Fibroblast of mammary gland (primary cell): Measurements from ENCODE around the gene ATOSB.

Experiments
- DNase-seq: peaks from one replicate; pipeline ENCODE4 v3.0.0-alpha.2; 2010; ENCODE audit warnings: low read depth
- H3K4me3 ChIP-seq: 2 replicates; pipeline ENCODE4 v1.5.1; 2011; ENCODE audit warnings: low read depth, mild to moderate bottlenecking, low read length, moderate library complexity; ENCODE audit not compliant: control insufficient read depth
- TF ChIP-seq, protein P1 (sequence below): conservative IDR thresholded peaks from 2 replicates; pipeline ENCODE4 v1.5.1; 2011; ENCODE audit warnings: low read depth, low read length, inconsistent platforms; ENCODE audit not compliant: control insufficient read depth, insufficient read depth

The ATOSB gene

DNA sequence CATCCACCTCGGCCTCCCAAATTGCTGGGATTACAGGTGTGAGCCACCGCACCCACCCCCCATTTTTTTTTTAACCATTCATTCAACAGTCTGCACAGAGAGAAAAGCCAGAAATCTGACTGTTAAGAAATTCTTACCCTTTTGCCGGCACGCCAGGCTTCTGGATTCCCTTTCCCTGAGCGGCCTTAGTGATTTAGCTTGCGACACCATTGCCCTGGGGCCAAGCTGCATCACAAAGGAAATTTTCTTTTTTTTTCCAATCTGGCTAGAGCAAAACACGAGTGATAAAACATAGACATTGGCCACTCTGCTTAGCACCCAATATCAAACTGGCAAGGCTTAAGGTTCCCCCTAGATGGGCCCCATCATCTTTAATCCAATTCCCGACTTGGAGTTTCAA is 21.2 kb upstream of the ATOSB start:
- no peak for DNase-seq
- TF ChIP-seq, protein P1, sequence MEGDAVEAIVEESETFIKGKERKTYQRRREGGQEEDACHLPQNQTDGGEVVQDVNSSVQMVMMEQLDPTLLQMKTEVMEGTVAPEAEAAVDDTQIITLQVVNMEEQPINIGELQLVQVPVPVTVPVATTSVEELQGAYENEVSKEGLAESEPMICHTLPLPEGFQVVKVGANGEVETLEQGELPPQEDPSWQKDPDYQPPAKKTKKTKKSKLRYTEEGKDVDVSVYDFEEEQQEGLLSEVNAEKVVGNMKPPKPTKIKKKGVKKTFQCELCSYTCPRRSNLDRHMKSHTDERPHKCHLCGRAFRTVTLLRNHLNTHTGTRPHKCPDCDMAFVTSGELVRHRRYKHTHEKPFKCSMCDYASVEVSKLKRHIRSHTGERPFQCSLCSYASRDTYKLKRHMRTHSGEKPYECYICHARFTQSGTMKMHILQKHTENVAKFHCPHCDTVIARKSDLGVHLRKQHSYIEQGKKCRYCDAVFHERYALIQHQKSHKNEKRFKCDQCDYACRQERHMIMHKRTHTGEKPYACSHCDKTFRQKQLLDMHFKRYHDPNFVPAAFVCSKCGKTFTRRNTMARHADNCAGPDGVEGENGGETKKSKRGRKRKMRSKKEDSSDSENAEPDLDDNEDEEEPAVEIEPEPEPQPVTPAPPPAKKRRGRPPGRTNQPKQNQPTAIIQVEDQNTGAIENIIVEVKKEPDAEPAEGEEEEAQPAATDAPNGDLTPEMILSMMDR, result no peak
- H3K4me3 ChIP-seq, result no peak overlapping the region

DNA sequence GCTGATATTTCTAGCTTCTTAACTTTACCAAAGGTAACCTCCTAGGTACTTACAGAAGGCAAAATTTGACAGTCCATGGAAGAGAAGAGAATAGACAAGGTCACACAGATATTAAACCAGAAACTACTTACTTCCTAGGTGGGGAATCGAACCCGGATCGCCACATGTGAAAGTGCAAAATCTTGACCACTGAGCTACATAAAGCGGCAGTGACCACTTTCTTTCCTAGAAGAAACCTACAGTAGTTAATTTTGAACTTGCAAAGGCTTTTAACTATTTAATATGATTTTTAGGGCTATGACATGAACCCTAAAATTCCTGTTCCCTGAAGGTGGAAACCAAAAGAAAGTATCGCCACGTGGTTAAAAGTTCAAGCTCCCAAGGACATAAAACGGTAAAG is 20.3 kb upstream of the ATOSB start:
- H3K4me3 ChIP-seq, result no peak overlapping the region
- no peak for DNase-seq
- TF ChIP-seq, protein P1, result no peak

DNA sequence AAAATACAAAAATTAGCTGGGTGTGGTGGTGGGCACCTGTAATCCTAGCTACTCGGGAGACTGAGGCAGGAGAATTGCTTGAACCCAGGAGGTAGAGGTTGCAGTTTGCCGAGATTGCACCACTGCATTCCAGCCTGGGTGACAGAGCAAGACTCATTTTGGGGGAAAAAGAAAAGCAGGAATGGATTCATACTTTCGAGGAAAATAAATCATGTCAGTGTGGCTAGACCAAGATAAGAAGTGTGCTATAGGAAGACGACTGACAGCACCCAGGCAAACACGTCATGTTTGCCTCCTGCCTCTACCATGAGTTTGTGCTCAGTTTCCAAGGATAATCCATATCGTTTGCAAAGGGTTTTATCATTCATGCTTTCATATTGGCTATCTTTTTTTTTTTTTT is 19.3 kb upstream of the ATOSB start:
- TF ChIP-seq, protein P1, result no peak
- H3K4me3 ChIP-seq, result no peak overlapping the region
- DNase-seq, result no peak

DNA sequence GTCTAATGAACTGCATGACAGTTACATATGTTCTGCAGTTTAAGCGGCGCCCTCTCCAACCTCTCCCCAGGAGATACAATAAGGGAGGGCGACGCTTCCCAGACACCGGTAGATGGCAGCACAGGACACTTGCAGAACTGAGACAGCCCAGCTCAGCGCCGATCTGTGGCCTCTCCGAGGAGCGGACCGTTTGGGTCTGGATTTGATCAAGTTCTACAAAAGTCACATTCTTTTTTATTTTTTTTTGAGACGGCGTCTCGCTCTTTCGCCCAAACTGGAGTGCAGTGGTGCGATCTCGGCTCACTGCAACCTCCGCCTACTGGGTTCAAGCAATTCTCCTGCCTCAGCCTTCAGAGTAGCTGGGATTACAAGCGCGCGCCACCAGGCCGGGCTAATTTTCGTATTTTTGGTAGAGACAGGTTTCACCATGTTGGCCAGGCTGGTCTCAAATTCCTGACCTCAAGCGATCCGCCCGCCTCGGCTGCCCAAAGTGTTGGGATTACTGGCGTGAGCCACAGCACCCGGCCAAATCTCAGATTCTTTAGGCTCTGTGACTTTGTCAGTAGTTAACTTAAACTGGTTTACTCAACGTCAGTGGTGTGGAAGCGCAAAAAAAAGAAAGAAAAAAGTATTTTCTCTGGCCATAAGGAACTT is 1.4 kb upstream of the ATOSB start:
- H3K4me3 ChIP-seq, result peak overlapping the region; percentile 65
- DNase-seq, result peak; percentile 96
- TF ChIP-seq, protein P1, result peak; percentile 94

DNA sequence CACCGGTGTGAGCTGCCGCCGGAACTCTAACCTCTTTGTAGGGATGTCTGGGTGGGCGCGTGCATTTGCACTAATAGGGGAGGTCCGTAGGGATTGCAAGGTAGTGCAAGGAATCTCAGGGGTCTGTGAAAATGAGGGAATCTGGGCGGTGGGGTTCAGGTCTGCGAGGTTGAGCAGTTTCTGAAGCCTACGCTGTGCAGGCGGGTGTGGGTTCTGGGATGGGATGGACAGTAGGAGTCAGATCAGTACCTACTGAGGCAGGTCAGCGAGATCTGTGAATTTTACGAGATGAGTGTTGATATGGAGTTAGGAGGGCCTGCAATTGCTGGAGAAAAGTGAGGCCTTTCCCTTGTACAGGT is 856 bp upstream of the ATOSB start:
- DNase-seq, result no peak
- H3K4me3 ChIP-seq, result peak overlapping the region; percentile 65
- TF ChIP-seq, protein P1, result no peak

DNA sequence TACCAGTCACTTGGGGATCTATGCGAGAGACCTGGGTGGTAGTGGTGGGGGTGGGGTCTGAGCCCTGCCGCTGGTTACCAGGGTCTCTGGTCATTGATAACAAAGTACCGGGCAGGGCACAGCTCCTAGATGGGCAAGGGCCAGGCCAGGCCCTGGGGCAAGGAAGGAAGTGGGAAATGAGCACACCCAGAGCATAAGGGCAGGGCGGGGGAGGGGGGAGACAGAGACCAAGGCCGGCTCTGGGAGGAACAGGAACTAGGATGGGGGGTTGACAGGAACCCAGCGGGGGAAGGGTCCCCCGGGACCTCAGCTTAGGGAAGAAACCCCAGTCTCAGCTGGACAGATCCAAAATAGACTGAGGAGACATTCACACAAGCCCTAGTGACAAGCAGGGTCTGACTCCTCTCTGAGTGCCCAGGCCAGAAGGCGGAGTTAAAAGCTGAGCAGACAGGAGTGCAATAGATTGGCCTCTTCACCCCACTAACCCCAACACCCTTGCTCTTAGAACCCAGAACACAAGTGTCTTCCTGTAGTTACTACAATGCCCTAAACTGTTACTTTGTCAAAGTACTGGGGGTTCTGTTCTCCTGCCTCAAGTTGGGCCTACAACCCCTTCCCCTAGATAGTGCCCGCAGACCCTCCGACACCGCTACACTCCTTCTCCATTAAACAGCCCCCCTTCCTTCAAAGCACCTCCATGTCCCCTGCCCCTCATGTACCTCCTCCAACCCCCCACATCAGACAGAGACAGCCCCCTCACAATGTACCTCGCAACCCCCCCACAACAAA is 628 bp downstream of the ATOSB start:
- DNase-seq, result peak; percentile 55
- TF ChIP-seq, protein P1, result no peak
- peak overlapping the region; percentile 65 for H3K4me3 ChIP-seq
